OCI-LY1 (cell line): ENCODE data around the gene CYB561.

Source experiments
- H2AFZ ChIP-seq: fragments of 200-600 bp; sonication (generic), shearing (Covaris generic); 2 replicates; pipeline ENCODE4 v1.6.0; 2014; ENCODE audit warnings: antibody characterized with exemption, mild to moderate bottlenecking, low read length
- H3F3A ChIP-seq: fragments of 200-600 bp; sonication (generic), shearing (Covaris generic); 2 replicates; pipeline ENCODE4 v1.6.0; 2014; ENCODE audit warnings: mild to moderate bottlenecking, antibody characterized with exemption, low read length, moderate library complexity; ENCODE audit not compliant: insufficient read depth
- H3K27ac ChIP-seq: fragments of 200-600 bp; sonication (generic); 2 replicates; pipeline ENCODE4 v1.5.1; 2014; ENCODE audit warnings: low read length, mixed run types, mild to moderate bottlenecking, low read depth; ENCODE audit not compliant: poor library complexity, severe bottlenecking
- H3K27me3 ChIP-seq: fragments of 200-600 bp; sonication (generic); 2 replicates; pipeline ENCODE4 v1.6.0; 2014; ENCODE audit warnings: antibody characterized with exemption, mild to moderate bottlenecking, low read length, moderate library complexity; ENCODE audit not compliant: insufficient read depth
- H3K36me3 ChIP-seq: fragments of 200-600 bp; sonication (generic); 2 replicates; pipeline ENCODE4 v1.6.1; 2014; ENCODE audit warnings: mild to moderate bottlenecking, antibody characterized with exemption, low read length, moderate library complexity, mixed read lengths; ENCODE audit not compliant: insufficient read depth
- H3K4me1 ChIP-seq: fragments of 200-600 bp; sonication (generic); 2 replicates; pipeline ENCODE4 v1.5.1; 2014; ENCODE audit warnings: mild to moderate bottlenecking, low read length, moderate library complexity; ENCODE audit not compliant: insufficient read depth, severe bottlenecking
- H3K4me2 ChIP-seq: fragments of 200-600 bp; sonication (generic), shearing (Covaris generic); 2 replicates; pipeline ENCODE4 v1.6.1; 2014; ENCODE audit warnings: low read length
- H3K4me3 ChIP-seq: fragments of 200-600 bp; sonication (generic); 2 replicates; pipeline ENCODE4 v1.5.1; 2014; ENCODE audit warnings: low read length, low read depth, mild to moderate bottlenecking, mixed read lengths; ENCODE audit not compliant: poor library complexity, severe bottlenecking
- H3K79me2 ChIP-seq: fragments of 200-600 bp; shearing (Covaris generic); 2 replicates; pipeline ENCODE4 v1.6.1; 2016; ENCODE audit warnings: mixed run types, low read length, mixed read lengths; ENCODE audit not compliant: insufficient read depth
- H3K9ac ChIP-seq: fragments of 200-600 bp; sonication (generic), shearing (Covaris generic); 2 replicates; pipeline ENCODE4 v1.6.1; 2014; ENCODE audit warnings: mild to moderate bottlenecking, low read length, mixed read lengths
- H3K9me2 ChIP-seq: fragments of 200-600 bp; sonication (generic), shearing (Covaris generic); 2 replicates; pipeline ENCODE4 v1.6.1; 2014; ENCODE audit warnings: low read depth, mild to moderate bottlenecking, low read length, mixed read lengths
- H3K9me3 ChIP-seq: fragments of 200-600 bp; shearing (Covaris generic); 2 replicates; pipeline ENCODE4 v1.6.1; 2014; ENCODE audit warnings: low read length, mixed read lengths
- H4K20me1 ChIP-seq: fragments of 200-600 bp; sonication (generic), shearing (Covaris generic); 2 replicates; pipeline ENCODE4 v1.6.0; 2016; ENCODE audit warnings: mild to moderate bottlenecking, low read length; ENCODE audit not compliant: insufficient read depth
- EZH2 ChIP-seq: fragments of 200-600 bp; sonication (generic), shearing (Covaris generic); IDR thresholded peaks from 2 replicates; pipeline ENCODE4 v1.8.0; 2017; ENCODE audit warnings: borderline replicate concordance, mixed run types, mild to moderate bottlenecking, antibody characterized with exemption, low read length, moderate library complexity, mixed read lengths
- TF ChIP-seq, protein P1 (sequence below): fragments of 200-600 bp; sonication (generic), shearing (Covaris generic); IDR thresholded peaks from 2 replicates; pipeline ENCODE4 v1.5.1; 2017; ENCODE audit warnings: mild to moderate bottlenecking, antibody characterized with exemption, low read length, moderate library complexity, mixed read lengths

CYB561 gene

DNA sequence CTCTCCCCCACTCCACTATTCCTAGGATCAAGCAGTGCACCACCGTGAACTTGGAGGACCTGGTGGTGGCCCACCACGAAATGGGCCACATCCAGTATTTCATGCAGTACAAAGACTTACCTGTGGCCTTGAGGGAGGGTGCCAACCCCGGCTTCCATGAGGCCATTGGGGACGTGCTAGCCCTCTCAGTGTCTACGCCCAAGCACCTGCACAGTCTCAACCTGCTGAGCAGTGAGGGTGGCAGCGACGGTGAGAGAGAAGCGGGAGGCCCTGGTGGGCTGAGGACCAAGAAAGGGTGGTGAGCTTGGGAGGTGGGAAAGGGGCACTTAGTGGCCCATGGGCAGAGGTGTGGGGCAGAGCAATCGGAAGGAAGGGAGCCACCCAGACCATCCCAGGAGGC is 47.3 kb upstream of the CYB561 start:
- no peaks in the 10 kb centered on the region for H3K4me1 ChIP-seq
- H3K9me3 ChIP-seq, result no peaks in the 10 kb centered on the region
- no peaks in the 10 kb centered on the region; the same call in 1 of the 2 replicates for H3K27me3 ChIP-seq
- no peak overlapping the region for H3K4me2 ChIP-seq
- H3K9me2 ChIP-seq, result no peaks in the 10 kb centered on the region
- H3K79me2 ChIP-seq, result no peaks in the 10 kb centered on the region
- no peak overlapping the region for H2AFZ ChIP-seq
- H3K4me3 ChIP-seq, result no peak overlapping the region
- H3K27ac ChIP-seq, result no peak overlapping the region
- no peaks in the 10 kb centered on the region for H4K20me1 ChIP-seq
- H3K9ac ChIP-seq, result no peak overlapping the region
- TF ChIP-seq EZH2, result no peak
- TF ChIP-seq, protein P1, sequence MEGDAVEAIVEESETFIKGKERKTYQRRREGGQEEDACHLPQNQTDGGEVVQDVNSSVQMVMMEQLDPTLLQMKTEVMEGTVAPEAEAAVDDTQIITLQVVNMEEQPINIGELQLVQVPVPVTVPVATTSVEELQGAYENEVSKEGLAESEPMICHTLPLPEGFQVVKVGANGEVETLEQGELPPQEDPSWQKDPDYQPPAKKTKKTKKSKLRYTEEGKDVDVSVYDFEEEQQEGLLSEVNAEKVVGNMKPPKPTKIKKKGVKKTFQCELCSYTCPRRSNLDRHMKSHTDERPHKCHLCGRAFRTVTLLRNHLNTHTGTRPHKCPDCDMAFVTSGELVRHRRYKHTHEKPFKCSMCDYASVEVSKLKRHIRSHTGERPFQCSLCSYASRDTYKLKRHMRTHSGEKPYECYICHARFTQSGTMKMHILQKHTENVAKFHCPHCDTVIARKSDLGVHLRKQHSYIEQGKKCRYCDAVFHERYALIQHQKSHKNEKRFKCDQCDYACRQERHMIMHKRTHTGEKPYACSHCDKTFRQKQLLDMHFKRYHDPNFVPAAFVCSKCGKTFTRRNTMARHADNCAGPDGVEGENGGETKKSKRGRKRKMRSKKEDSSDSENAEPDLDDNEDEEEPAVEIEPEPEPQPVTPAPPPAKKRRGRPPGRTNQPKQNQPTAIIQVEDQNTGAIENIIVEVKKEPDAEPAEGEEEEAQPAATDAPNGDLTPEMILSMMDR, result no peak
- H3K36me3 ChIP-seq, result no peaks in the 10 kb centered on the region
- H3F3A ChIP-seq, result no peaks in the 10 kb centered on the region

DNA sequence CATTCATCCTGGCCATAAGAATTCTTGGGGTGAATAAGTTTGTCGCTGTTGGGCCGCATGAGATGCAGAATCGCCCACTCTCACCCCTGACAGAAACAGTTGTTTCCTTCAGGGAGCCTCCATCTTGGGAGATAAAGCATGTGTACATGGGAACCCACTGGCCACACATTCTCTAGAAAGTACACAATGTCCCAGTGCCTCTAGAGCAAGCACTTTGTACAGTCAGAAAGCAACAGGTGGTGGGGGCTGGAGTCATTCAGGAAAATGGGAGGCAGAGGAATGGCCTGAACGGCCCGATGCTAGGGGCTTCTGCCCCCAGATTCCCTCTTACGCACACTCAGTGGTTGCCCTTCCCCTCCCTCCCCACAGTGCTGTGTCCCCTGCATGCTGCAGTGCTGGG is 46.8 kb upstream of the CYB561 start:
- no peaks in the 10 kb centered on the region for H3K9me2 ChIP-seq
- H3K9ac ChIP-seq, result no peak overlapping the region

DNA sequence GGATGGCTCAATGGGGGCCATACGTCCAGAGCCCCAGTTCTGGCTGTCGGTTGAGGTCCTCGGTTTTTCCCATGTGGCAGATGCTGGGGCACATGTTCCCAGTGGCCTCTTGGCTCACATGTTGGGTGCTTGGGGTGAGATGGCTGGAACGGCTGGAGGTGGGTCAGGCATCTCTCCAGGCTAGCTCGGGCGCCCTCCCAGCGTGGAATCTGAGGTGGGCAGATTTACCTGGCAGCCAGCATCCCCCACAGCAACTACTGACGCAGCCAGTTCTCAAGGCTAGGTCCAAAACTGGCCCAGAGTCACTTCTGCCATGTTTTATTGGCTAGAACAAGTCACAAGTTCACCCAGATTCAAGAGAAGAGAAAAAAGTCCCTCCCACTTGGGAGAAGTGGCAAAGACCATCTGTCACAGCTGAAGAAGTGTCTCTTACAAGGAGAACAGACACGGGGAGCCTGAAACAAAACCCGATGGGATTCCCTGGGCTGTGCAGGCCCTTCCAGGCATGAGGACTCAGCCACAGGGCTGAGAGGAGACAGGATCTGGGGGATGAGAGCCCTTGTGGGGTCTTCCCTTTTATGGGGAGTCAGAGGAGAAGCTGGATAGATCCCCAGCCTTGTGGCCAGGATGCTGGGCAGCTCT is 46.0 kb upstream of the CYB561 start:
- no peaks in the 10 kb centered on the region for H3K9me3 ChIP-seq
- no peaks in the 10 kb centered on the region for H3F3A ChIP-seq
- no peak overlapping the region for H2AFZ ChIP-seq
- H3K4me2 ChIP-seq, result no peak overlapping the region
- no peak for TF ChIP-seq EZH2
- TF ChIP-seq, protein P1, result no peak
- no peaks in the 10 kb centered on the region for H3K4me1 ChIP-seq
- H3K27ac ChIP-seq, result no peak overlapping the region
- H3K79me2 ChIP-seq, result no peaks in the 10 kb centered on the region
- no peaks in the 10 kb centered on the region; the same call in 1 of the 2 replicates for H3K27me3 ChIP-seq
- no peaks in the 10 kb centered on the region for H4K20me1 ChIP-seq
- no peaks in the 10 kb centered on the region for H3K36me3 ChIP-seq
- no peaks in the 10 kb centered on the region for H3K9me2 ChIP-seq
- H3K9ac ChIP-seq, result no peak overlapping the region
- no peak overlapping the region for H3K4me3 ChIP-seq

More for the DNA sequence above, 46.8 kb upstream of the CYB561 start:
- Histone ChIP-seq H3K4me1 (no peaks in the 10 kb centered on the region), H3K9me3 (no peaks in the 10 kb centered on the region), H3K4me3 (no peak overlapping the region), H3K27me3 (no peaks in the 10 kb centered on the region; the same call in 1 of the 2 replicates), H3K36me3 (no peaks in the 10 kb centered on the region), H2AFZ (no peak overlapping the region), H3K4me2 (no peak overlapping the region), H4K20me1 (no peaks in the 10 kb centered on the region), H3K79me2 (no peaks in the 10 kb centered on the region), H3K27ac (no peak overlapping the region), H3F3A (no peaks in the 10 kb centered on the region)
- no peak for TF ChIP-seq EZH2
- TF ChIP-seq, protein P1, result no peak
